Stimulated activated CD4-positive, alpha-beta T cell treated with anti-CD3 and anti-CD28 coated beads, Interleukin-15, amount 100 ng/mL, for 48 hours (primary cell): Measurements from ENCODE around the gene UTP14C.
"Not testable (repeated sequence)": the region's sequence is repeated elsewhere in the genome, so short reads cannot be mapped to it uniquely, and the experiment has no call there.

Experiments
- DNase-seq, 2 donors: peaks; one replicate each; pipeline ENCODE4 v3.0.0-alpha.2; 2020; ENCODE audit warnings: low read depth in 2 of 2

Gene UTP14C

DNA sequence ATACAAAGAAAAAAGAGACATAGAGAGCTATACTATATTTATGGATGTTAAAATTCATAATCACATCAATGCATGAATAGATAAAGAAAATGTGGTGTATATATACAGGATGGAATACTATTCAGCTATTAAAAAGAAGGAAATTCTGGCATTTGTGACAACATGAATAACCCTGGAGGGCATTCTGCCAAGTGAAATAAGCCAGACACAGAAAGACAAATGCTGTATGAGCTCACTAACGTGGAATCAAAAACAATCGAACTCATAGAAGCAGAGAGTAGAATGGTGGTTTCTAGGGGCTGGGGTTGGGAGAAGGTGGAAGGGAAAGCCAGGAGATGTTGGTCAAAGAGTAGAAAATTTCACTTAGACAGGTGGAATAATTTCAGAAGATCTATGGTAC, 24.0 kb downstream of the UTP14C start:
- no peak for DNase-seq

DNA sequence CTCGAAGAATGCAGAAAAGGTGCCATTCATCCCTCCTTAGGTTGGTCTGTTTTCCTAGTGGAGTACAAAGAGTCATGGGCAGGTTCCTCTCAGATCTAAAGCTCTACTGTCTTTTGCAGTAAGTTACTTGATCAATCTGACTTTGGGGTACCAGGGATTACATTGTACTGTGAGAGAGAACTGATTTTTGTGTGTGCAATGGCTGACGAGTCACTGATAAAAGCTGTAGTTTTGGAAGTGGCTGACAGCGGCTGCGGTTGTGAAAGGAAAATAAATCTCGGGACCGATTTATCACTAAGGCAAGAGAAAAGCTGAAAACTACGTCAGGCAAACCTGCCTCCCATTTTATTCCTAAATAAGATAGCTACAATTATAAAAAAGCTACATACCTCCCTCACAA, 26.9 kb downstream of the UTP14C start:
- DNase-seq, result no peak

DNA sequence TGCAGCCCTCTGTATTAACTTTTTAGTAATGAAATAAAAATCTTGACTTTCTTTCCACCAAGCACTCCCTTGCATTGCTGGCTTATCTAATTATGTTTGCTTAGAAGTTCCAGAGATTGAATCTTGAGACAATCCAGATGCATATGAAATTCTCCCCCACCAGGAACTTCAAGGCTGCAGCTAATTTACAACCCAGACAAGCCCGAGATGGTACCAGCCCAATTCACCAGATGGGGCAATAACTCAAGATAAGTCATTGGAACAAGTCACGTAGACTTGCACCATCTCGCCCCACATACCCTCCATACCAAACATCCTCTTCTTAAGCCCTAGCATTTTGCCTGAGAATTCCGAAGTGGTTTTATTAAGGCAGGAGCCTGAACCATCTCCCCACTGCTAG, 29.0 kb downstream of the UTP14C start:
- no peak for DNase-seq

DNA sequence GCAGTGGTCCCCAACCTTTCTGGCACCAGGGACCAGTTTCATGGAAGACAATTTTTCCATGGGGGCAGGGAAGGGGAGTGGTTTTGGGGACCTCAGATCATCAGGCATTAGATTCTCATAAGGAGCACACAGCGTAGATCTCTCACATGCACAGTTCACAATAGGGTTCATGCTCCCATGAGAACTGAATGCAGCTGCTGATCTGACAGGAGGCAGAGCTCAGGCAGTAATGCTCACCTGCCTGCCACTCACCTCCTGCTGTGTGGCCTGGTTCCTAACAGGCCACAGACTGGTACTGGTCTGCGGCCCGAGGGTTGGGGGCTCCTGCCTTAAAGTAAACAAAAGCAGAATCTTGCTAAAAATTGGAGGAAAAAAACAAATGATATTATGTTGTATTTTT, 36.6 kb downstream of the UTP14C start:
- not testable (repeated sequence) for DNase-seq

DNA sequence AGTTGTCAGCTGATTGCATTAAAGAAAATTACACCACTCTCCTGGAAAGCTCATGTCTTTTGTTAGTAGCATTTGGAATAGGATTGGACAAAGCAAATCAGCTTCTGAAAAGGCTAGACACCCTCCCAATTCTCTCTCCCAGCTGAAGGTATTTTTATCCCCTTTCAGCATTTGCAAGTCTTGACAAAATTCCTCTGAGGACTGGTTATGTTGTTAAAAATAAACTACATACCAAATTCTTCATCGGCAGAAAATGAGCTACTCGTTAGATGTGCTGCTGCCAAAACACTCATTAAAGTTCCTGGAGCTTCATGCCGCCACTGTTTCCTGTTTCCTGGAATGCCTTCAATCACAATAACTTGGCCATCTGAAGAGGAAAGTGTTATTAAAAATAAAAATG, 37.1 kb downstream of the UTP14C start:
- no peak for DNase-seq

DNA sequence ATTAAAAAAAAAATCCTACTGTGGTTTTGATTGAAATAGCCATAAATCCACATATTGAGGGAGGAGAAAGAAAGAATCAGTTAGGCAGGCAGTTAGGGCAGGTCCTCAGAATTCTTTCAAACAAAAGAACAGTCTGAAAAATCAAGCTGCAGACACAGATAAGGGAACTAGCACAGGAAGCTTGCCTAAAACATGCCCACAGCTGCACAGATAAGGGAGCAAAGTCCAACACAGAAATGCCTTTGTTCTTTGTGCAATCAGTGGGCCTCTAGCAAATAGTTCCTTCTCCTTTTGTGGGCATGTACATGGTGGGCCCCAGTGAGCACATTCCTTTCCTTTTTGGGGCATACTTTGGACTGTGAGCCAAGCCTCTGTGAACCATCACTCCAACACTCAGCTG, 42.7 kb downstream of the UTP14C start:
- no peak for DNase-seq

DNA sequence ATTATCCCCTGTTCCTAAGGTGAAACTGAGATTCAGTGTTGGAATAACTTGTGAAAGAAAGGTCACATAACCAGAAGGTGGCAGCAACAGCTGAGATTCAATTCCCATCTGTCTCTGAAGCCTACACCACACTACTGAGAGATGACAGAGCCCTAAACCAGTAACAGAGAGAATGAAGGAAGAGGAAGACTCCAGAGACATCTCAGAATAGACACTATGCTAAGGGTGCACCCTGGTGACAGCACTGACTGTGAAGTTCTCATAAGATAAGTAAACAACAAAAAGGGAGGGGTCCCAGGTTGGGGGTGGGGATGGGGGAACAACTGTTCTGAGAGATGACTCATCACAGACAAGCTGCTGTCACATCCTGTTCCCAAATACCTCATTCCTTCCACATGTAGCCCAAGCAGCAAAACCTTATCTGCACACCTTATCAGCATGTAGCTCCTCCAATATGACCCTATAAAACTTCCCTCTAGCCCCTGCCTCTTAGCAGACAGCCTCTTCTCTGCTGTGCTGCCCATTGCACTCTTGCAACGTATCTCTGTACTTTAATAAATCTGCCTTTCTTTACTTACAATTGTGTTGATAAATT, 46.5 kb downstream of the UTP14C start:
- peak in 1 of 2 donors; percentile 12 for DNase-seq
